Endothelial cell of umbilical vein (primary cell): ENCODE results near the gene ANKRD36.
"Not testable (repeated sequence)": the region's sequence is repeated elsewhere in the genome, so short reads cannot be mapped to it uniquely, and the experiment has no call there.

Source experiments
- EZH2 ChIP-seq: IDR thresholded peaks from 2 replicates; pipeline ENCODE4 v1.6.1; 2012; ENCODE audit warnings: borderline replicate concordance, low read depth, mild to moderate bottlenecking, moderate library complexity, low read length, inconsistent platforms; ENCODE audit not compliant: severe bottlenecking
- MYC ChIP-seq: IDR thresholded peaks from one replicate; pipeline ENCODE4 v1.6.1; 2011; ENCODE audit warnings: mild to moderate bottlenecking, low read depth, low read length
- POLR2A ChIP-seq: IDR thresholded peaks from 2 replicates; pipeline ENCODE4 v1.6.1; 2012; ENCODE audit warnings: low read depth, mild to moderate bottlenecking, control low read depth, low read length
- POLR2AphosphoS5 ChIP-seq: IDR thresholded peaks from 2 replicates; pipeline ENCODE4 v1.6.1; 2012; ENCODE audit warnings: low read depth, mild to moderate bottlenecking, control low read depth, low read length, moderate library complexity; ENCODE audit not compliant: insufficient read depth
- TF ChIP-seq, protein P1 (sequence below), 2 donors: IDR thresholded peaks; 1 replicate in 1 of 2; 2 replicates in 1 of 2; pipeline ENCODE4 v1.5.1; 2011; ENCODE audit warnings: low read length in 2 of 2, mild to moderate bottlenecking in 2 of 2, moderate library complexity in 2 of 2, control low read depth in 1 of 2, inconsistent platforms in 1 of 2, low read depth in 1 of 2; ENCODE audit not compliant: insufficient read depth in 1 of 2; ENCODE audit errors: extremely low read depth in 1 of 2

DNA sequence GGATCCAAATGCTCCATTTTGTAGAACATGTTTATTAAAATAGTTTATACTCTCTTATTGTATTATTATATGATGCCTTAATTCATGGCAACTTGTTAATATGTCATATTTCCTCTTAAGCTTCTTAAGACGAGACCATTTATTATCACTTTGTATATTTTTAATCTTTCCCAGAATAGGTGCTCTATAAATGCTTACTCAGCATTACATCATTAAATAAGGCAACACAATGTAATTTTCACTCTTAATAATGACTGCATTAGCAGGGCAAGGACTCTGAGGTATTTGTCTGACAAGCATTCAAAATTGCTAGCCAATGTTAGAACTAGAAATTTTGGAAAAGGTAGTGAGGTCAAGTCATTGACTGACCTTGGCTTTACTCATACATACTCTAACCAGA is 180.7 kb downstream of the ANKRD36 start:
- TF ChIP-seq, protein P1, sequence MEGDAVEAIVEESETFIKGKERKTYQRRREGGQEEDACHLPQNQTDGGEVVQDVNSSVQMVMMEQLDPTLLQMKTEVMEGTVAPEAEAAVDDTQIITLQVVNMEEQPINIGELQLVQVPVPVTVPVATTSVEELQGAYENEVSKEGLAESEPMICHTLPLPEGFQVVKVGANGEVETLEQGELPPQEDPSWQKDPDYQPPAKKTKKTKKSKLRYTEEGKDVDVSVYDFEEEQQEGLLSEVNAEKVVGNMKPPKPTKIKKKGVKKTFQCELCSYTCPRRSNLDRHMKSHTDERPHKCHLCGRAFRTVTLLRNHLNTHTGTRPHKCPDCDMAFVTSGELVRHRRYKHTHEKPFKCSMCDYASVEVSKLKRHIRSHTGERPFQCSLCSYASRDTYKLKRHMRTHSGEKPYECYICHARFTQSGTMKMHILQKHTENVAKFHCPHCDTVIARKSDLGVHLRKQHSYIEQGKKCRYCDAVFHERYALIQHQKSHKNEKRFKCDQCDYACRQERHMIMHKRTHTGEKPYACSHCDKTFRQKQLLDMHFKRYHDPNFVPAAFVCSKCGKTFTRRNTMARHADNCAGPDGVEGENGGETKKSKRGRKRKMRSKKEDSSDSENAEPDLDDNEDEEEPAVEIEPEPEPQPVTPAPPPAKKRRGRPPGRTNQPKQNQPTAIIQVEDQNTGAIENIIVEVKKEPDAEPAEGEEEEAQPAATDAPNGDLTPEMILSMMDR (IDR thresholded peaks at IDR 0.05; ENCODE audit: extremely low read depth in 1 of 2, insufficient read depth in 1 of 2, low read depth in 1 of 2, low read length in 2 of 2) = not testable (repeated sequence)
- TF ChIP-seq POLR2A, POLR2AphosphoS5, EZH2, MYC: not testable (repeated sequence)
